SHP77 (cell line): ENCODE data around the gene NXPH4.

ENCODE experiments used
- DNase-seq, 2 experiments: peaks; one replicate each; lab custom pipeline; 2025; lab: John Stamatoyannopoulos, UW

NXPH4 gene

GRCh38 chr12:57203791-57204190 lies 12.8 kb upstream of the NXPH4 start:
- no peak for DNase-seq

- DNase-seq = no peak
These were observed 12.1 kb upstream of the NXPH4 start for GRCh38 chr12:57204454-57204853.

GRCh38 chr12:57205186-57205585 lies 11.4 kb upstream of the NXPH4 start:
- no peak for DNase-seq

- no peak for DNase-seq
These were observed 10.7 kb upstream of the NXPH4 start for GRCh38 chr12:57205931-57206330.

DNA sequence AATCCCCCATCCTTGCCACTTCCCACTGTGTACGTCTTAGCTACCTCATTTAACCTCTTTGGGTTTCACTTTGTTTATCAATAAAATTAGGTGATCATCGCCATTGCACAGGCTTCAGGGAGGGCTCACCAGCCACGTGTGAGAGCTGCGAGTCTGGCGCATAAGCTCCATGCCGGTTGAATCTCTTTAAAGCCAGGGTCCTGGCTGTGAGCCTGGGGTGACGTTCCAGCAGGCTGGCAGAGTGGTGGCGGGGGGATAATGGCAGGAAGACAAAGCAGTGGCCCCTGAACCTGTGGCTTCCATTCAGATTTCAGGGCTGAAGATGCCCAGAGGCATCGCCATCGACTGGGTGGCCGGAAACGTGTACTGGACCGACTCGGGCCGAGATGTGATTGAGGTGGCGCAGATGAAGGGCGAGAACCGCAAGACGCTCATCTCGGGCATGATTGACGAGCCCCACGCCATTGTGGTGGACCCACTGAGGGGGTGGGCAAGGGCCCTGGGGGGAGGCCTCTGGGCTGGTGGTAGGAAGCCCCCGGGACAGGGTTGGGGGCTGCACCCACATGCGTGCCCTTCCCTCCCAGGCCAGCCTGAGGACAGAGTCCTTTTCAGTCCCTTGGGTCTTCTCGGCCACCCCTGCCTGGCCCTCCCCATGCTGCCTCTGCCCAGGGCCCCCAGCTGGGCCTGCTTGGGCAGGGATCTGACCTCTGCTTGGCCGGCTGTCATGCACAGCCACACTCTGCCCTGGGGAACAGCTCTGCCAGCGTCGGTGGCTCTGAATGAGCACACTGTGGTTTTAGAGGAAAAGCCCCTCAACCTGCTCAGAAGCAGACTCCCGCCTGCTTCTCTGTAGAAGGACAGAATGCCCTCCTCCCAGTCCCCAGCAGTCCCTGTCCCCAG lies 8.6 kb upstream of the NXPH4 start:
- DNase-seq = no peak

DNA sequence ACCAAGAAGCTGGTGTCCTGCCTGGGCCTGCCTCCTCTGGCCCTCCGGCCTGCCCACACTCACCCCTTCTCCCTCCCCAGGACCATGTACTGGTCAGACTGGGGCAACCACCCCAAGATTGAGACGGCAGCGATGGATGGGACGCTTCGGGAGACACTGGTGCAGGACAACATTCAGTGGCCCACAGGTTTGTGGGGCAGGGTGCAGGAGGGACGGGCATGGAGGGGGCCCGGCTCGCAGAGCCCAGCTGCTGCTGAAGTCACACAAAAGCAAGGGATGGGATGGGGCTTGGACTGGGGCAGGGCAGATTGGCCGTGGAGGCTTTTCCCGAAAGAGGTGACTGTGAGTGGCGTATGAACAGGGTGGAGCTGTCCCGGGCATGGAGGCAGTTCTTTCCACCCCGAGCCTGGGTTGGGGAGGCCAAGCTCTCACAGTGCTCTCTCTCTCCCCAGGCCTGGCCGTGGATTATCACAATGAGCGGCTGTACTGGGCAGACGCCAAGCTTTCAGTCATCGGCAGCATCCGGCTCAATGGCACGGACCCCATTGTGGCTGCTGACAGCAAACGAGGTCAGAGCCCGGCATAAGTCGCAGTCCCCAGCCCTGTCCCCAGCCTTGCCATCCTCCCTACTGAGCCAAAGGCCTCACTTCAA lies 7.8 kb upstream of the NXPH4 start:
- DNase-seq = no peak

DNA sequence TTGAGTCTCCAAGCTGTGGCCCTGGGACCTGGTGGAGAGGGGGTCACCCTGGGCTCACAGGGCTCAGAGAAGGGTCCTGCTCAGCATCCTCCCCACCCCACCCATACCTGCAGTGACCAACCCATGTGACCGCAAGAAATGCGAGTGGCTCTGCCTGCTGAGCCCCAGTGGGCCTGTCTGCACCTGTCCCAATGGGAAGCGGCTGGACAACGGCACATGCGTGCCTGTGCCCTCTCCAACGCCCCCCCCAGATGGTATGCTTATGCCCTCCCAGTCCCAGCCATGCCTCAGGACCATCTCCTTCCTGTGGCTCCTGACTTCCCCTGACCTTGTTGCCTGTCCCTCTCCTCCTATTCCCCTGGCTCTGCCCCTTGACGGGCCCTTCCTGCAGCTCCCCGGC lies 6.7 kb upstream of the NXPH4 start:
- no peak for DNase-seq

GRCh38 chr12:57210461-57210860 lies 6.1 kb upstream of the NXPH4 start:
- DNase-seq = no peak

- DNase-seq = no peak
These were observed 5.5 kb upstream of the NXPH4 start for GRCh38 chr12:57210926-57211692.

DNA sequence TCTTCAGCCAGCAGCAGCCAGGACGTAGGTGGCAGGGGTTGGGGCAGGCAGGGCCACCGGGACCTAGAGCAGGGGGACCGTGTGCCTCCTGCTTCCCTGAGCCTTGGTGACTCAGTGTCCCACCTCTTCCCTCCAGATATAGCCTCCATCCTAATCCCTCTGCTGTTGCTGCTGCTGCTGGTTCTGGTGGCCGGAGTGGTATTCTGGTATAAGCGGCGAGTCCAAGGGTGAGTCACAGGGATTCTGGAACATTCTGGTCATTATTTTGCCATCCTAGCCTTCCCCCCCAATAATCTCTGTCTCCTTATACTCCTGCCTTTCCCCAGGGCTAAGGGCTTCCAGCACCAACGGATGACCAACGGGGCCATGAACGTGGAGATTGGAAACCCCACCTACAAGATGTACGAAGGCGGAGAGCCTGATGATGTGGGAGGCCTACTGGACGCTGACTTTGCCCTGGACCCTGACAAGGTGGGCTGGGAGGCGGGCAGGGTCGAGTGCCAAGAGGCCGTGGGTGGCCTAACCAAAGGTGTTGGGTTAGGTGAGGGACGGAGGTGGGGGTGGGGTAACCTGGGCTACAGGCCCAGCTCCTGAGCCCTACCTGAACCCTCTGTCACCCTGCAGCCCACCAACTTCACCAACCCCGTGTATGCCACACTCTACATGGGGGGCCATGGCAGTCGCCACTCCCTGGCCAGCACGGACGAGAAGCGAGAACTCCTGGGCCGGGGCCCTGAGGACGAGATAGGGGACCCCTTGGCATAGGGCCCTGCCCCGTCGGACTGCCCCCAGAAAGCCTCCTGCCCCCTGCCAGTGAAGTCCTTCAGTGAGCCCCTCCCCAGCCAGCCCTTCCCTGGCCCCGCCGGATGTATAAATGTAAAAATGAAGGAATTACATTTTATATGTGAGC lies 4.5 kb upstream of the NXPH4 start:
- DNase-seq = no peak

DNA sequence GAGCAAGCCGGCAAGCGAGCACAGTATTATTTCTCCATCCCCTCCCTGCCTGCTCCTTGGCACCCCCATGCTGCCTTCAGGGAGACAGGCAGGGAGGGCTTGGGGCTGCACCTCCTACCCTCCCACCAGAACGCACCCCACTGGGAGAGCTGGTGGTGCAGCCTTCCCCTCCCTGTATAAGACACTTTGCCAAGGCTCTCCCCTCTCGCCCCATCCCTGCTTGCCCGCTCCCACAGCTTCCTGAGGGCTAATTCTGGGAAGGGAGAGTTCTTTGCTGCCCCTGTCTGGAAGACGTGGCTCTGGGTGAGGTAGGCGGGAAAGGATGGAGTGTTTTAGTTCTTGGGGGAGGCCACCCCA lies 3.9 kb upstream of the NXPH4 start:
- no peak for DNase-seq

DNA sequence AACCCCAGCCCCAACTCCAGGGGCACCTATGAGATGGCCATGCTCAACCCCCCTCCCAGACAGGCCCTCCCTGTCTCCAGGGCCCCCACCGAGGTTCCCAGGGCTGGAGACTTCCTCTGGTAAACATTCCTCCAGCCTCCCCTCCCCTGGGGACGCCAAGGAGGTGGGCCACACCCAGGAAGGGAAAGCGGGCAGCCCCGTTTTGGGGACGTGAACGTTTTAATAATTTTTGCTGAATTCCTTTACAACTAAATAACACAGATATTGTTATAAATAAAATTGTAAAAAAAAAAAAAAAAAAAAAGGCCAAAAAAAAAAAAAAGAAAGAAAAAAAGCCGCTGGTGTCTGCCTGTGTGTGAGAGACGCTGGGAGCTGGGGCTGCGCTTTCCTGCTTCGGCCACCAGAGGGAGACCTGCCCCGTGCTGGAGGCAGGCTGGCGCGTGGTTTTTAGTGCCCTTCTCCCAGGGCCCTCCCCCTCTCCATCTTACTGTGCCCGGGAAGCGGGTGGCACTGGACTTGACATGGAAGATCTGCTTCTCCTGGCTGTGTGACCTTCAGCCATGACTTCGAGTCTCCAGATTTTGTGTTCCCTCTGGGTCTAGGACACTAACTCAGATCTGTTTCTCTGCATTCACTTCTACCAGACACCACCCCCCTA lies 3.4 kb upstream of the NXPH4 start:
- peak; percentile 71 to 74 for DNase-seq

GRCh38 chr12:57213763-57214397 lies 2.7 kb upstream of the NXPH4 start:
- peak in 1 of 2 experiments; percentile 62 for DNase-seq

DNA sequence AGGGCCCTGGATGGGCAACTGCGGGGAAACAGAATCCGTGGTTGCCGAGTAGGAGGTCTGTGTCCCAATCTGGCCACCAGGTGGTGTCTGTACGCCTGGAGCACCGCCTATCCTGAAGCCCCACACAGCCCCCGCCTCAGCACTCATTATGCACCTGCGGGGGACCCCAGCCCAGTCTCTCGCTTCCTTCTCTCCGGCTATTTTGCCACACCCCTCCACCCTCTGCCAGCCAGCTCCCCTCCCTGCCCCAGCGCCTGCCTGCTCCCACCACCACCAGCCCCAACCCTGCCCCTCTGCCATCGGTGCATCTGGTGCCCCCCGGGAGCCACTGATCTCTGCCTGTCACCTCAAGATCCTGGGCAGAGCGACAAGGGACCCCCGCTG lies 2.2 kb upstream of the NXPH4 start:
- peak in 1 of 2 experiments; percentile 76 for DNase-seq

GRCh38 chr12:57215065-57215464 lies 1.5 kb upstream of the NXPH4 start:
- DNase-seq = no peak

DNA sequence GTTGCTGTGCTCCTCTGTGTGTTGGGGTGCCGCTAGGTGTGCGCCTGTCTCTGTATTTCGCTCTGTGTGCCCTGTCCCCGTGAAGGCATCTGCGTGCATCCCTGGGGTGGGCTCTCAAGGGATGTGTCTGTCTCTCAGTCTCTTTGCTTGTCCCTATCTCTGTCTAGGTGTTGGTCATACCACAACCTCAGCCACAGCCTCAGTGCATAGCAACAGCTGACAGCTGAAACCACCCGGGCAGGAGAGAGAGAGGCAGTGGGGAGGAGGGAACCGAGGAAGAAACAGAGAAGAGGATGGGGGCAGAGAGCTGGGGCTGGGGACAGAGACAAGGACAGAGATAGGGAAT lies 953 bp upstream of the NXPH4 start:
- DNase-seq = peak in 1 of 2 experiments; percentile 23

- DNase-seq = no peak
These were observed 606 bp downstream of the NXPH4 start for GRCh38 chr12:57216921-57217879.

GRCh38 chr12:57218030-57218853 lies 1.6 kb downstream of the NXPH4 start:
- no peak for DNase-seq
